ENCODE measurements around the gene XYLB.

- TF ChIP-seq CTCF (IDR thresholded peaks at IDR 0.05) = no peak
- TF ChIP-seq POLR2A (IDR thresholded peaks at IDR 0.05) = no peak
- TF ChIP-seq EP300 (IDR thresholded peaks at IDR 0.05) = no peak
Measured at GRCh38 chr3:38455639-38456430, 109.2 kb downstream of the XYLB start.
